Activated CD4-positive, alpha-beta T cell treated with anti-CD3 and anti-CD28 coated beads, Interleukin-2, amount 10 ng/mL, durations not matched to agents 24 days and 14 days (primary cell): ENCODE measurements around the gene PRDM13. TPM values are rescaled to one million over a fixed set of nuclear protein-coding genes. Genes with fewer than 3 reads are reported as not detected.
"Not testable (repeated sequence)": the region's sequence is repeated elsewhere in the genome, so short reads cannot be mapped to it uniquely, and the experiment has no call there.

Source experiments
- DNase-seq: peaks from one replicate; pipeline ENCODE4 v3.0.0; 2022
- H3K27ac Mint-ChIP-seq: one replicate; pipeline ENCODE4 v1.8.0; 2022; ENCODE audit warnings: mild to moderate bottlenecking, mixed read lengths
- H3K27me3 Mint-ChIP-seq: one replicate; pipeline ENCODE4 v1.8.0; 2022; ENCODE audit warnings: mixed read lengths
- H3K36me3 Mint-ChIP-seq: one replicate; pipeline ENCODE4 v1.8.0; 2022; ENCODE audit warnings: low read depth, mild to moderate bottlenecking, mixed read lengths
- H3K4me1 Mint-ChIP-seq: one replicate; pipeline ENCODE4 v1.8.0; 2021; ENCODE audit warnings: mixed read lengths
- H3K4me3 Mint-ChIP-seq: one replicate; pipeline ENCODE4 v1.8.0; 2022; ENCODE audit warnings: mild to moderate bottlenecking, moderate library complexity, mixed read lengths
- H3K9me3 Mint-ChIP-seq: one replicate; pipeline ENCODE4 v1.8.0; 2021; ENCODE audit warnings: mixed read lengths
- intact Hi-C: fragments of 100-400 bp; cut with micrococcal nuclease; formaldehyde crosslinking; loops from one replicate; pipeline ENCODE4 v1.15.1; 2023
- total RNA-seq: library from RNA; stranded (reverse); gene quantifications from 2 replicates; pipeline ENCODE4 v1.2.3, GENCODE V29; 2022

The PRDM13 gene
- total RNA-seq, 1 donor from 2014 or later = not detected

GRCh38 chr6:99608059-99608885 lies 1.6 kb downstream of the PRDM13 start:
- Mint-ChIP-seq H3K36me3 (peaks cover 4% of the 10 kb centered on the region), H3K27me3 (peaks cover 86% of the 10 kb centered on the region), H3K4me1 (peaks cover 37% of the 10 kb centered on the region), H3K27ac (peak overlapping the region; percentile 56), H3K4me3 (no peak overlapping the region), H3K9me3 (peaks cover 12% of the 10 kb centered on the region)
- DNase-seq = no peak
- intact Hi-C loops = no loop called here

- Mint-ChIP-seq H3K4me3 (no peak overlapping the region), H3K27me3 (peaks cover 79% of the 10 kb centered on the region), H3K4me1 (peaks cover 35% of the 10 kb centered on the region), H3K27ac (peak overlapping the region; percentile 41), H3K9me3 (peaks cover 12% of the 10 kb centered on the region), H3K36me3 (peaks cover 4% of the 10 kb centered on the region)
- peak; percentile 60 for DNase-seq
- intact Hi-C loops = no loop called here
Measured at GRCh38 chr6:99608886-99609482, 2.4 kb downstream of the PRDM13 start.

- no peak overlapping the region for H3K27ac Mint-ChIP-seq
- H3K9me3 Mint-ChIP-seq = peaks cover 12% of the 10 kb centered on the region
- DNase-seq = no peak
- peaks cover 77% of the 10 kb centered on the region for H3K27me3 Mint-ChIP-seq
- H3K4me1 Mint-ChIP-seq = peaks cover 33% of the 10 kb centered on the region
- H3K4me3 Mint-ChIP-seq = peak overlapping the region; percentile 28
- intact Hi-C loops = loop anchor here (2.0 to 5.0 kb wide), 4 partner anchors 21 to 1792 kb away; no protein-coding TSS in a partner anchor
- H3K36me3 Mint-ChIP-seq = peaks cover 4% of the 10 kb centered on the region
Measured at GRCh38 chr6:99609905-99610489, 3.4 kb downstream of the PRDM13 start.

- Mint-ChIP-seq H3K27me3 (peaks cover 73% of the 10 kb centered on the region), H3K4me3 (no peak overlapping the region), H3K36me3 (peaks cover 4% of the 10 kb centered on the region), H3K27ac (no peak overlapping the region), H3K4me1 (peaks cover 33% of the 10 kb centered on the region), H3K9me3 (peaks cover 12% of the 10 kb centered on the region)
- DNase-seq = peak; percentile 60
- intact Hi-C loops = loop anchor here (1.0 to 5.0 kb wide), 5 partner anchors 9 to 1791 kb away; no protein-coding TSS in a partner anchor
Measured at GRCh38 chr6:99611148-99611547, 4.5 kb downstream of the PRDM13 start.

DNA sequence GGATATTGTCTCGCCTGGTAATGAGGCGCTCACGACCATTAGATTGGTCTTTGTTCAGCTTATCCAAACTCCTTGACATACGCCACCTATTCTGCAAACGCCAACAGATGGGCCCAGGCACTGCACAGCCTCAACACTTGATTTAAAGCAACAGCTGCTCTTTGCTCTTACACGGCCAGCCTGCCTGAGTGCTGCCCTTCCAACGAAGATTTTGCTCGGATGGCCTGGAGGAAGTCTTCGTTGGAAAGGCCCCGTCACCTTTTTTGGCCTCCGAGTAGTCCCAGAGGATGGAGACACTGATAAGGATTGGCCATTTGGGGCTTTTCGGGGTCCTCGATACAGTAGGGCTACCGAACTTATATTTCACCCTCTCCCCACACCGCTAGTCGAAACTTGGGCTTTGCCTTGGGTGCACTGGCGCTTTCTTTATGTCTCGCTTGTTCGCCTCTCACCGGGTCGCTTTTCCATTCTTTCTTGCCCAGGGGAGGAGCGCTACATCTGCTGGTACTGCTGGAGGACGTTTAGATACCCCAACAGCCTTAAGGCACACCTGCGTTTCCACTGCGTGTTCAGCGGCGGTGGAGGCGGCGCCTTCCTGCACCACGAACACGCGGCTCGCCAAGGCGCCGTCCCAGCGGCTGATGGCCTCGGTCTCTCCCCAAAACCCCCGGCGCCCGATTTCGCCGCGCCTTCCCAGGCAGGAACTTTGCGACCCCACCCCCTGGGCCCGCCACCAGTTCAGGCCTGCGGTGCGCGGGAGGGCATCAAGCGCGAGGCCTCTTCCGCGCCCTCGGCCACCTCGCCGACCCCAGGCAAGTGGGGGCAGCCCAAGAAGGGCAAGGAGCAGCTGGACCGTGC lies 6.1 kb downstream of the PRDM13 start:
- Mint-ChIP-seq H3K36me3 (peaks cover 4% of the 10 kb centered on the region), H3K4me1 (peaks cover 31% of the 10 kb centered on the region), H3K4me3 (peak overlapping the region; percentile 32), H3K27ac (no peak overlapping the region), H3K9me3 (peaks cover 15% of the 10 kb centered on the region), H3K27me3 (peaks cover 75% of the 10 kb centered on the region)
- DNase-seq = peak; percentile 61
- intact Hi-C loops = loop anchor here (5.0 kb wide), 1 partner anchor 1790 kb away; no protein-coding TSS in a partner anchor

DNA sequence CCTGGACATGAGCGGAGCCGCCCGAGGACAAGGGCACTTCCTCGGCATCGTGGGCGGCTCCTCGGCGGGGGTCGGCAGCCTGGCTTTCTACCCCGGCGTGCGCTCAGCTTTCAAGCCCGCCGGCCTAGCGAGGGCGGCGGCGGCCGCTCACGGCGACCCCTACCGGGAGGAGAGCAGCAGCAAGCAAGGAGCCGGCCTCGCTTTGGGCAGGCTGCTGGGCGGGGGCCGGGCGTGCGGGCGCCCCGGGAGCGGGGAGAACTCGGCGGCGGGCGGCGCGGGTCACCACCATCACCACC lies 6.7 kb downstream of the PRDM13 start:
- peak; percentile 76 for DNase-seq

GRCh38 chr6:99613705-99614429 lies 7.2 kb downstream of the PRDM13 start:
- peaks cover 31% of the 10 kb centered on the region for H3K4me1 Mint-ChIP-seq
- H3K27ac Mint-ChIP-seq = no peak overlapping the region
- H3K9me3 Mint-ChIP-seq = peaks cover 16% of the 10 kb centered on the region
- intact Hi-C loops = loop anchor here (5.0 kb wide), 1 partner anchor 1788 kb away; no protein-coding TSS in a partner anchor
- peaks cover 3% of the 10 kb centered on the region for H3K36me3 Mint-ChIP-seq
- peak; percentile 77 for DNase-seq
- peak overlapping the region; percentile 55 for H3K4me3 Mint-ChIP-seq
- H3K27me3 Mint-ChIP-seq = peaks cover 73% of the 10 kb centered on the region

More for the DNA sequence above, 6.7 kb downstream of the PRDM13 start:
- Mint-ChIP-seq H3K36me3 (peaks cover 2% of the 10 kb centered on the region), H3K9me3 (peaks cover 16% of the 10 kb centered on the region), H3K27me3 (peaks cover 75% of the 10 kb centered on the region), H3K27ac (no peak overlapping the region), H3K4me3 (peak overlapping the region; percentile 55), H3K4me1 (peaks cover 29% of the 10 kb centered on the region)
- intact Hi-C loops = loop anchor here (5.0 kb wide), 1 partner anchor 1789 kb away; no protein-coding TSS in a partner anchor

GRCh38 chr6:99614430-99615186 lies 8.0 kb downstream of the PRDM13 start:
- H3K4me1 Mint-ChIP-seq = peaks cover 26% of the 10 kb centered on the region
- peak overlapping the region; percentile 55 for H3K4me3 Mint-ChIP-seq
- intact Hi-C loops = loop anchor here (5.0 kb wide), 1 partner anchor 1788 kb away; no protein-coding TSS in a partner anchor
- H3K27me3 Mint-ChIP-seq = peaks cover 73% of the 10 kb centered on the region
- H3K9me3 Mint-ChIP-seq = peaks cover 12% of the 10 kb centered on the region
- DNase-seq = peak; percentile 77
- peaks cover 3% of the 10 kb centered on the region for H3K36me3 Mint-ChIP-seq
- H3K27ac Mint-ChIP-seq = peak overlapping the region; percentile 1

DNA sequence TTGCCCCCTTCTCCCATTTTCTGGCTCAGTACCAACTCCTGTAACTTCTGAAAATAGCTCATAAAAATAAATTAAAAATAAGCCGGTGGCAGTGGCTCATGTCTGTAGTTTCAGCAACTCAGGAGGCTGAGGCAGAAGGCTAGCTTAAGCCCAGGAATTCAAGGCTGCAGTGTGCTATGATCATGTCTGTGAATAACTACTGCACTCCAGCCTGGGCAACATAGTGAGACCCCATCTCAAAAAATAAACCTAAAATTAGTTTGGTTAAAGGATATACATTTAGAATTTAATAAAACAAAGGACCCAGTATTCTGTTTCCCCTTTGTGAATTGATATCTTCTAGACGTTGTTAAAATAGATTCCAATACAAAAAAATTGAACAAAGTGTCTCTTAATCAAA lies 10.5 kb downstream of the PRDM13 start:
- no peak overlapping the region for H3K27ac Mint-ChIP-seq
- peaks cover 3% of the 10 kb centered on the region for H3K36me3 Mint-ChIP-seq
- intact Hi-C loops = no loop called here
- peaks cover 9% of the 10 kb centered on the region for H3K9me3 Mint-ChIP-seq
- H3K4me1 Mint-ChIP-seq = peaks cover 7% of the 10 kb centered on the region
- peaks cover 73% of the 10 kb centered on the region for H3K27me3 Mint-ChIP-seq
- no peak overlapping the region for H3K4me3 Mint-ChIP-seq
- no peak for DNase-seq

- intact Hi-C loops = loop anchor here (2.0 kb wide), 1 partner anchor 16 kb away; no protein-coding TSS in a partner anchor
- H3K4me3 Mint-ChIP-seq = no peak overlapping the region
- H3K9me3 Mint-ChIP-seq = peaks cover 9% of the 10 kb centered on the region
- H3K27me3 Mint-ChIP-seq = peaks cover 78% of the 10 kb centered on the region
- H3K36me3 Mint-ChIP-seq = peaks cover 3% of the 10 kb centered on the region
- H3K4me1 Mint-ChIP-seq = peaks cover 7% of the 10 kb centered on the region
- no peak overlapping the region for H3K27ac Mint-ChIP-seq
- DNase-seq = no peak
Measured at GRCh38 chr6:99618649-99619408, 12.2 kb downstream of the PRDM13 start.

DNA sequence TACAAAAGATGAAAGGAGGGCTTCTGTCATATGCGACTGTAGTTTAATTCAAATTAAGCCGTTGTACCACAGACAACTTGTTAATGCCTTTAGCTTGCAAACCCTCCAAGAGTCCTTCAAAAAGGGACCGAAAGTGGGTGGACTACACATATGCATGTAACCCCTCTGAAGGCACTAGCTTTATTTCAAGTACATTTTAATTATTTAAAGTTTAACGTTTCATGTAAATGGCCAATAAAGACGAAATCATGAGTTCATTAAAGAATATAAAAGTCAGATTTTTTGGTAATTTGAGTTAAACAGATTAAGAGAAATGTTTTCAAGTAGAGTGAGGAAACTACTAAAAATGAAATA lies 12.8 kb downstream of the PRDM13 start:
- peaks cover 82% of the 10 kb centered on the region for H3K27me3 Mint-ChIP-seq
- no peak overlapping the region for H3K27ac Mint-ChIP-seq
- peaks cover 9% of the 10 kb centered on the region for H3K9me3 Mint-ChIP-seq
- no peak overlapping the region for H3K4me3 Mint-ChIP-seq
- no peak for DNase-seq
- H3K4me1 Mint-ChIP-seq = peaks cover 7% of the 10 kb centered on the region
- intact Hi-C loops = loop anchor here (2.0 kb wide), 1 partner anchor 17 kb away; no protein-coding TSS in a partner anchor
- peaks cover 3% of the 10 kb centered on the region for H3K36me3 Mint-ChIP-seq

GRCh38 chr6:99622044-99622443 lies 15.4 kb downstream of the PRDM13 start:
- not testable (repeated sequence) for H3K9me3 Mint-ChIP-seq, H3K36me3 Mint-ChIP-seq, H3K27ac Mint-ChIP-seq, DNase-seq, H3K4me1 Mint-ChIP-seq, H3K4me3 Mint-ChIP-seq
- H3K27me3 Mint-ChIP-seq = peaks cover 70% of the 10 kb centered on the region
- intact Hi-C loops = loop anchor here (5.0 kb wide), 1 partner anchor 35 kb away; no protein-coding TSS in a partner anchor
